Naive thymus-derived CD8-positive, alpha-beta T cell (primary cell): ENCODE measurements around the gene COMMD6. TPM values are rescaled to one million over a fixed set of nuclear protein-coding genes. Genes with fewer than 3 reads are reported as not detected.
"Not testable (repeated sequence)": the region's sequence is repeated elsewhere in the genome, so short reads cannot be mapped to it uniquely, and the experiment has no call there.

Experiments
- ATAC-seq, 2 donors: fragments of 150-1000 bp; cut with Tn5 transposase in 1 of 2; sonication (Bioruptor Pico), chemical (Tn5 transposase) in 1 of 2; 1 replicate in 1 of 2; 2 replicates in 1 of 2; pipeline ENCODE4 v1.10.0; 2021; ENCODE audit warnings: mild to moderate bottlenecking in 2 of 2, moderate library complexity in 2 of 2
- POLR2A ChIA-PET: fragments of 350-600 bp; sonication (Branson Sonifier 250); formaldehyde crosslinking; loops from one replicate; lab custom pipeline; 2021; ENCODE audit warnings: antibody characterized with exemption; lab: Charles Lee
- DNase-seq, 10 donors: peaks; one replicate each; pipeline versions ENCODE4 v3.0.0 to v3.0.0-alpha.2; 2020 to 2022
- H3K27ac Mint-ChIP-seq, 10 donors: one replicate each; pipeline ENCODE4 v1.8.0; 2020 to 2022; ENCODE audit warnings: mild to moderate bottlenecking in 10 of 10, mixed read lengths in 10 of 10, moderate library complexity in 4 of 10, inconsistent platforms in 1 of 10
- H3K27me3 Mint-ChIP-seq, 5 donors: one replicate each; pipeline ENCODE4 v1.8.0; 2021 to 2022; ENCODE audit warnings: mixed read lengths in 5 of 5
- H3K36me3 Mint-ChIP-seq, 3 donors: one replicate each; pipeline ENCODE4 v1.8.0; 2020 to 2022; ENCODE audit warnings: mixed read lengths in 3 of 3, mild to moderate bottlenecking in 2 of 3, inconsistent platforms in 1 of 3
- H3K4me1 Mint-ChIP-seq, 4 donors: one replicate each; pipeline ENCODE4 v1.8.0; 2021 to 2022; ENCODE audit warnings: mixed read lengths in 4 of 4
- H3K4me3 Mint-ChIP-seq, 10 donors: one replicate each; pipeline ENCODE4 v1.8.0; 2020 to 2022; ENCODE audit warnings: mild to moderate bottlenecking in 10 of 10, mixed read lengths in 10 of 10, moderate library complexity in 6 of 10, inconsistent platforms in 1 of 10
- H3K9me3 Mint-ChIP-seq, 9 donors: one replicate each; pipeline ENCODE4 v1.8.0; 2020 to 2022; ENCODE audit warnings: mixed read lengths in 9 of 9, mild to moderate bottlenecking in 3 of 9, inconsistent platforms in 1 of 9, moderate library complexity in 1 of 9
- polyA plus RNA-seq, 3 donors: library from polyadenylated mRNA; unstranded; fragments of 300-500 nt; fragmentation: Illumina TruSeq; gene quantifications; one replicate each; pipeline ENCODE4 v1.2.3, GENCODE V29; 2021
- total RNA-seq, 8 experiments: library from RNA in 2 of 8; stranded (reverse) in 2 of 8; gene quantifications; one replicate each; pipeline ENCODE4 v1.2.3 and lab custom pipeline; 2021 to 2026

Gene COMMD6
- total and polyA plus RNA-seq, 5 experiments from 2014 or later = 231 to 838 (median 627) TPM

- POLR2A ChIA-PET = no interaction called here
- Mint-ChIP-seq H3K9me3 (no peaks in the 10 kb centered on the region), H3K36me3 (peaks cover 12 to 34% (median 12%) of the 10 kb centered on the region in 3 donors), H3K4me3 (no peak overlapping the region), H3K4me1 (peaks cover 32 to 70% (median 66%) of the 10 kb centered on the region in 4 donors), H3K27ac (no peak overlapping the region), H3K27me3 (no peaks in the 10 kb centered on the region)
- ATAC-seq (no peak), DNase-seq (no peak)
Observed at GRCh38 chr13:75554464-75554863, 16.8 kb upstream of the COMMD6 start.

GRCh38 chr13:75550159-75550567, 12.5 kb upstream of the COMMD6 start:
- H3K4me3 Mint-ChIP-seq = peak overlapping the region; percentile 87 to 97 (median 95)
- peaks cover 12 to 22% (median 12%) of the 10 kb centered on the region in 3 donors for H3K36me3 Mint-ChIP-seq
- DNase-seq (peak in 1 of 10 donors; percentile 12), ATAC-seq (peak in 1 of 2 donors; percentile 5)
- H3K4me1 Mint-ChIP-seq = peaks cover 29 to 54% (median 51%) of the 10 kb centered on the region in 4 donors
- POLR2A ChIA-PET = interaction anchor here (0.7 to 2.1 kb wide), 4 partner anchors 8 to 177 kb away, joined by 3 to 10 read pairs (median 4); partner anchors contain the start of gene COMMD6
- H3K27ac Mint-ChIP-seq = peak overlapping the region; percentile 84 to 99 (median 98)
- peaks cover 0 to 2% (median 0%) of the 10 kb centered on the region in 5 donors for H3K27me3 Mint-ChIP-seq
- H3K9me3 Mint-ChIP-seq = no peaks in the 10 kb centered on the region

- ATAC-seq (peak; percentile 91 to 92), DNase-seq (peak; percentile 92 to 98 (median 97))
- Mint-ChIP-seq H3K36me3 (peaks cover 6 to 15% (median 10%) of the 10 kb centered on the region in 3 donors), H3K27me3 (peaks cover 0 to 3% (median 0%) of the 10 kb centered on the region in 5 donors), H3K27ac (peak within 1 kb of the TSS; percentile 92 to 99 (median 98)), H3K4me3 (peak within 1 kb of the TSS; percentile 87 to 97 (median 95)), H3K4me1 (peaks cover 26 to 47% (median 44%) of the 10 kb centered on the region in 4 donors), H3K9me3 (no peaks in the 10 kb centered on the region)
- POLR2A ChIA-PET = interaction anchor here (0.7 to 2.1 kb wide), 4 partner anchors 8 to 177 kb away, joined by 3 to 10 read pairs (median 4); partner anchors contain the start of gene COMMD6
Observed at GRCh38 chr13:75549262-75550158, 11.9 kb upstream of the COMMD6 start, which contains the start of gene UCHL3. Gene UCHL3, plus strand, starts transcription at chr13:75549791. Its CDS starts 30 bp downstream, at chr13:75549821.

GRCh38 chr13:75547917-75548316, 10.3 kb upstream of the COMMD6 start:
- no peaks in the 10 kb centered on the region for H3K9me3 Mint-ChIP-seq
- no peaks in the 10 kb centered on the region for H3K36me3 Mint-ChIP-seq
- no peak for ATAC-seq
- POLR2A ChIA-PET = interaction anchor here (2.4 kb wide), 1 partner anchor 10 kb away, joined by 6 read pairs; the partner anchor contains the start of gene COMMD6
- H3K4me3 Mint-ChIP-seq = peak overlapping the region in 1 of 10 donors; percentile 28
- no peak for DNase-seq
- H3K27me3 Mint-ChIP-seq = peaks cover 0 to 3% (median 0%) of the 10 kb centered on the region in 5 donors
- peak overlapping the region in 1 of 10 donors; percentile 13 for H3K27ac Mint-ChIP-seq
- peaks cover 13 to 32% (median 29%) of the 10 kb centered on the region in 4 donors for H3K4me1 Mint-ChIP-seq

GRCh38 chr13:75545386-75545785, 7.7 kb upstream of the COMMD6 start:
- H3K36me3 Mint-ChIP-seq, DNase-seq, H3K27ac Mint-ChIP-seq, H3K27me3 Mint-ChIP-seq, H3K9me3 Mint-ChIP-seq, ATAC-seq, H3K4me3 Mint-ChIP-seq: not testable (repeated sequence)
- POLR2A ChIA-PET = interaction anchor here (1.1 kb wide), 1 partner anchor 12 kb away, joined by 3 read pairs; no protein-coding TSS in a partner anchor
- H3K4me1 Mint-ChIP-seq = peaks cover 8 to 14% (median 12%) of the 10 kb centered on the region in 4 donors

- Mint-ChIP-seq H3K27me3 (peaks cover 0 to 3% (median 0%) of the 10 kb centered on the region in 5 donors), H3K9me3 (no peaks in the 10 kb centered on the region), H3K4me1 (peaks cover 6 to 8% (median 8%) of the 10 kb centered on the region in 4 donors), H3K36me3 (no peaks in the 10 kb centered on the region), H3K27ac (no peak overlapping the region), H3K4me3 (no peak overlapping the region)
- ATAC-seq (no peak), DNase-seq (no peak)
- POLR2A ChIA-PET = interaction anchor here (1.1 kb wide), 1 partner anchor 12 kb away, joined by 3 read pairs; no protein-coding TSS in a partner anchor
Observed at GRCh38 chr13:75544681-75545330, 7.2 kb upstream of the COMMD6 start.

GRCh38 chr13:75541961-75542360, 4.3 kb upstream of the COMMD6 start:
- peaks cover 2 to 14% (median 11%) of the 10 kb centered on the region in 4 donors for H3K4me1 Mint-ChIP-seq
- H3K36me3 Mint-ChIP-seq = no peaks in the 10 kb centered on the region
- POLR2A ChIA-PET = interaction anchor here (1.3 kb wide), 1 partner anchor 8 kb away, joined by 5 read pairs; the partner anchor contains the start of gene UCHL3
- no peak overlapping the region for H3K27ac Mint-ChIP-seq
- H3K9me3 Mint-ChIP-seq = no peaks in the 10 kb centered on the region
- no peak for DNase-seq
- ATAC-seq = no peak
- H3K27me3 Mint-ChIP-seq = peaks cover 0 to 3% (median 0%) of the 10 kb centered on the region in 5 donors
- no peak overlapping the region for H3K4me3 Mint-ChIP-seq

- DNase-seq (no peak), ATAC-seq (no peak)
- H3K27ac Mint-ChIP-seq = no peak overlapping the region
- no peaks in the 10 kb centered on the region for H3K9me3 Mint-ChIP-seq
- POLR2A ChIA-PET = interaction anchor here (1.3 kb wide), 1 partner anchor 9 kb away, joined by 5 read pairs; the partner anchor contains the start of gene UCHL3
- H3K36me3 Mint-ChIP-seq = no peaks in the 10 kb centered on the region
- peaks cover 4 to 21% (median 17%) of the 10 kb centered on the region in 4 donors for H3K4me1 Mint-ChIP-seq
- no peak overlapping the region for H3K4me3 Mint-ChIP-seq
- peaks cover 0 to 3% (median 0%) of the 10 kb centered on the region in 5 donors for H3K27me3 Mint-ChIP-seq
Observed at GRCh38 chr13:75541287-75541686, 3.6 kb upstream of the COMMD6 start.

GRCh38 chr13:75533861-75534260, 3.8 kb downstream of the COMMD6 start:
- Mint-ChIP-seq H3K27ac (peak overlapping the region in 1 of 10 donors; percentile 22), H3K27me3 (no peaks in the 10 kb centered on the region), H3K9me3 (no peaks in the 10 kb centered on the region), H3K4me1 (peaks cover 22 to 79% (median 67%) of the 10 kb centered on the region in 4 donors), H3K36me3 (peaks cover 4 to 34% (median 17%) of the 10 kb centered on the region in 3 donors), H3K4me3 (peak overlapping the region in 4 of 10 donors; percentile 1 to 12 (median 8))
- no peak for DNase-seq
- ATAC-seq = no peak
- POLR2A ChIA-PET = no interaction called here

- Mint-ChIP-seq H3K4me3 (peak overlapping the region in 3 of 10 donors; percentile 19 to 33 (median 31)), H3K27ac (no peak overlapping the region), H3K27me3 (no peaks in the 10 kb centered on the region), H3K4me1 (peaks cover 19 to 59% (median 50%) of the 10 kb centered on the region in 4 donors), H3K9me3 (peaks cover 0 to 3% (median 0%) of the 10 kb centered on the region in 9 donors), H3K36me3 (peaks cover 9 to 63% (median 31%) of the 10 kb centered on the region in 3 donors)
- DNase-seq = peak in 1 of 10 donors; percentile 5
- ATAC-seq = peak; percentile 33 to 35
- POLR2A ChIA-PET = interaction anchor here (1.4 kb wide), 1 partner anchor 20 kb away, joined by 3 read pairs; the partner anchor contains the start of gene UCHL3
Observed at GRCh38 chr13:75530549-75530961, 7.1 kb downstream of the COMMD6 start.

GRCh38 chr13:75521956-75522355, 15.7 kb downstream of the COMMD6 start:
- Mint-ChIP-seq H3K4me3 (no peak overlapping the region), H3K27me3 (no peaks in the 10 kb centered on the region), H3K36me3 (peaks cover 9 to 16% (median 10%) of the 10 kb centered on the region in 3 donors), H3K4me1 (peaks cover 0 to 2% (median under 1%) of the 10 kb centered on the region in 4 donors), H3K9me3 (peaks cover 0 to 10% (median 2%) of the 10 kb centered on the region in 9 donors), H3K27ac (peak overlapping the region in 1 of 10 donors; percentile 13)
- POLR2A ChIA-PET = no interaction called here
- DNase-seq (no peak), ATAC-seq (no peak)
